NCI-H128 (cell line): ENCODE data around the gene SNAPC2.
"Not testable (repeated sequence)": the region's sequence is repeated elsewhere in the genome, so short reads cannot be mapped to it uniquely, and the experiment has no call there.

Experiments used
- DNase-seq: peaks from one replicate; lab custom pipeline; 2025; ENCODE audit not compliant: unreplicated experiment; lab: John Stamatoyannopoulos, UW

The SNAPC2 gene

DNA sequence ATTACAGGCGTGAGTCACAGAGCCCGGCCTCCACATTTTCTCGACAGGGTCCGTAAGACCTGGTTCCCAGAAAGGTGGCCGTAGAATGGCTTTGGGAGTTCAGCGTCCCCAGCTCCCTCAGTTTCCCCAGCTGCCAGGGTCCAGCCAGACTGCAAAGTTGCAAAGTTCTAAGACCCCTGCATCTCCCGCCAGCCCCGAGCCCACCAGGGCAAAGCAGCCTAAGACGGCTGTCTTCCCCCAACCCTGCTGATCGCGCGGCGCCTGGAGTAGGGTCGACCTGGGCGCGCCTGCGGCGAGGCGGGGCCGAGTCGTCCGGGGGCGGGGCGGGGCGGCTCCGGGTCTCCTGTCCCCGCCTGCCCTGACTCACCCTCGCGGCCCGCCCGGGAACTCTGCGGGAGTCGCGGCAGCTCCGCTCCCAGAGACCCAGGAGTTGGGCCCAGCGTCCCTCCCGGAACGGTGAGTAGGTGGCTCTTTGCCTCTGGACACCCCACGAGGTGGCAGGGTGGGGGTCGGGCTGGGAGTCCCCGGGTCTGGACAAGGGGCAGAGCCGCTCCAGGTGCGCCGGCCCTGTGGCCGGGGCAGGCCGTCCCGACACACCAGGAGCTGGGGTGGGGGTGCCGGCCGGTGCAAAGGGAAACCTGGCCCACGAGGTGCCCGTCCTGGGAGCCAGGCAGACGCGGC lies 31.9 kb upstream of the SNAPC2 start, which contains the start of gene LRRC8E:
TSS of gene LRRC8E (plus strand) at position 366 of the 681 bp plus-strand sequence. CDS start 7,094 bp downstream, outside the sequence.
- no peak for DNase-seq

DNA sequence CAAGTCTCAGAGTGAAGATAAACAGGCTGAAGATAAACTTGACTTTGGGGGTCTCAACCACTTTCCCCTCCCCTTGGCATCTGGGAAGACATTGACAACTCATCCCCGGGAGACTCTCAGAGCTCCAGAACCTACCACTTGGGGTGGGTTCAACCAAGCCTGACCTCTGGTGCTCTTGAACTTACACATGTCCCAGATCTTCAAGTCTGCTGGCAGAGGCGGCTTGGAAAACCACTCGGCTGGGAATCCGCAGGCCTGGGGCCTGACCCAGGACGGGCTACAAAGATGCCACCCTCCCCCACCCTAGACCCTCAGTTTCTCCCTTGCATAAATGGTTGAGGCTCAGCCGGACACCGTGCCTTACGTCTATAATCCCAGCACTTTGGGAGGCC lies 31.3 kb upstream of the SNAPC2 start:
- DNase-seq, result no peak

DNA sequence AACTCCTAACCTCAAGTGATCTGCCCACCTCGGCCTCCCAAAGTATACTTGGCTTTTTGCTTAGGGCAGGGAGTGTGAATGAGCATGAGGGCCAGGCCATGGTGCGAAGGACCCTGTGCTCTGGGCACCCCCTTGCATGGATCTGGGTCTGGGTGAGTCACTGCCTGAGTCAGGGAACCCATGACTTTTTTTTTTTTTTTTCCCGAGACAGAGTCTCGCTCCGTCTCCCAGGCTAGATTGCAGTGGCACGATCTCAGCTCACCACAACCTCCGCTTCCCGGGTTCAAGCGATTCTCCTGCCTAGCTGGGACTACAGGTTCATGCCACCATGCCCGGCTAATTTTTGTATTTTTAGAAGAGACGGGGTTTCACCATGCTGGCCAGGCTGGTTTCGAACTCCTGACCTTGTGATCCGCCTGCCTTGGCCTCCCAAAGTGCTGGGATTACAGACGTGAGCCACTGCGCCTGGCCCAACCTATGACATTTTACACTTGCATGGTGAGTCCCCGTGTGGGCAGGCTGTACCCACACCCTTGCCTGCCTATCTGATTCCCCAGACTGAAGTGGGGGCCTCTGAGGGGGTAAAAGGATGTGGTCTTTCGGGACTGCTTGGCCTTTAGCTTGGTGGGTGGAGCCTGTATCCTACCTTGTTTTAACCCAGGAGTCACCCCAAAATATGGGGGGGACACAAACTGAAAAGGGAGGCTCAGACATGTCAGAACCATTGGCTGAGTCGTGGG lies 26.6 kb upstream of the SNAPC2 start:
- DNase-seq, result not testable (repeated sequence)

DNA sequence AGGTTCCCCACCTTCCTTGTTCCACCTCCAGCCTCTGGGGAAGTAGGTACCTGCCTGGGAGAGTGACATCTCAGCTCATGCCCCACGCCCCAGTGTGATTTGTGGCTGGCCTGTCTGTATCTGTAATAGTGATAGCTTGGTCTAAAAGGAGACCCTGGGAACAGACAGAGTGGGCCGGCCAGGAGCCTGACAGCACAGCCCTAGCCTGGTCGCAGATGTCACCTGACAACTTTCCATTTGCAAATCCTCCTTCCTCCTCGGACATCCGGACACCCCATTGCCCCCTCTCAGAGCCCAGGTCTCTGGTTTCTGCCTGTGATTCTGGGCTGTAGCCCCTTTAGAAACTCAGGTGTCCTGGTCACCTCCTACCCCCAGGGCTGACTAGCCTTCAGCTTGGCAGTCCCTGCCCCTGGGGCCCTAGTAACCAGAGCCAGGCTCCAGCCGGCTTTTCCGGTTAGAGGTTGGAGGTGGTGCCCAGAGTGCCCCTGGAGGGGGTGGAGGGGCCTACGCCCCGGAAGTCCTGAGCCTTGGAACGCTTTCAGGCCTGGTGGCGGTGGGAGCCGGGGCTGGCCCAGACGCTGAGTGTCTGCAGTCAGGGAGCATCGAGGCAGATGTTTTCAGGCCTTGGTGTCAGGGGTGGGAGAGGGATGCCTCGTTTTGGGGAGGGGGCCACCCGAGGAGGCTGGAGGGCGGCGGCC lies 25.4 kb upstream of the SNAPC2 start:
- no peak for DNase-seq

DNA sequence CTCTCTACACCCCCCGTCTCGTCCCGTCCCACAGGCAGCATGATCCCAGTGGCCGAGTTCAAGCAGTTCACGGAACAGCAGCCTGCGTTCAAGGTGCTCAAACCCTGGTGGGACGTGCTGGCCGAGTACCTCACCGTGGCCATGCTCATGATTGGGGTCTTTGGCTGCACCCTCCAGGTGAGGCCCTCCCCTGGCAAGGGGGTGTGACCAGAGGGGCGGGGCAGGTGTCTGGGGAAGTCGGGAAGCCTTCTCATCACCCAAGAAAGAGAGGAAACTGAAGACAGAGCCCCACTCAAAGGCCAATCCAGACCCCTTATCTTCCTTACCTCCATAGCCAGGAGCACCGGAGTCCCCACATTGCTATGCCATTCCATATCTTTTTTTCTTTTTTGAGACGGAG lies 24.6 kb upstream of the SNAPC2 start:
- no peak for DNase-seq

DNA sequence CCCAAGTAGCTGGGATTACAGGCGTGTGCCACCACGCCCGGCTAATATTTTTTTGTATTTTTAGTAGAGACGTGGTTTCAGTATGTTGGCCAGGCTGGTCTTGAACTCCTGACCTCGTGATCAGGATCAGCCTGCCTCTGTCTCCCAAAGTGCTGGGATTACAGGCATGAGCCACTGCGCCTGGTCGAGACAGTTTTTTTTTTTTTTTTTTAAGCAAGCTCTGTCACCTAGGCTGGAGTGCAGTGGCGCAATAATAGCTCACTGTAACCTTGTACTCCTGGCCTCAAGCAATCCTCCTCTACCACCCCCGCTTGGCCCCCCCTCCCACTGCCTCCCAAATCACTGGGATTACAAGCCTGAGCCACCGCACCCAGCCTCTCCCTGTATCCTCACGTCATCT lies 22.8 kb upstream of the SNAPC2 start:
- DNase-seq, result no peak

DNA sequence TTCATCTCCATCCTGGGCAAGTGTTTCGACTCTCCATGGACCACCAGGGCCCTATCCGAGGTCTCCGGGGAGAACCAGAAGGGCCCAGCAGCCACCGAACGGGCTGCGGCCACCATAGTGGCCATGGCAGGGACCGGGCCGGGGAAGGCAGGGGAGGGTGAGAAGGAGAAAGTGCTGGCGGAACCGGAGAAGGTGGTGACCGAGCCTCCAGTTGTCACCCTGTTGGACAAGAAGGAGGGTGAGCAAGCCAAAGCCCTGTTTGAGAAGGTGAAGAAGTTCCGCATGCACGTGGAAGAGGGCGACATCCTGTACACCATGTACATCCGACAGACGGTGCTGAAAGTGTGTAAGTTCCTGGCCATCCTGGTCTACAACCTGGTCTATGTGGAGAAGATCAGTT lies 21.2 kb upstream of the SNAPC2 start:
- no peak for DNase-seq

DNA sequence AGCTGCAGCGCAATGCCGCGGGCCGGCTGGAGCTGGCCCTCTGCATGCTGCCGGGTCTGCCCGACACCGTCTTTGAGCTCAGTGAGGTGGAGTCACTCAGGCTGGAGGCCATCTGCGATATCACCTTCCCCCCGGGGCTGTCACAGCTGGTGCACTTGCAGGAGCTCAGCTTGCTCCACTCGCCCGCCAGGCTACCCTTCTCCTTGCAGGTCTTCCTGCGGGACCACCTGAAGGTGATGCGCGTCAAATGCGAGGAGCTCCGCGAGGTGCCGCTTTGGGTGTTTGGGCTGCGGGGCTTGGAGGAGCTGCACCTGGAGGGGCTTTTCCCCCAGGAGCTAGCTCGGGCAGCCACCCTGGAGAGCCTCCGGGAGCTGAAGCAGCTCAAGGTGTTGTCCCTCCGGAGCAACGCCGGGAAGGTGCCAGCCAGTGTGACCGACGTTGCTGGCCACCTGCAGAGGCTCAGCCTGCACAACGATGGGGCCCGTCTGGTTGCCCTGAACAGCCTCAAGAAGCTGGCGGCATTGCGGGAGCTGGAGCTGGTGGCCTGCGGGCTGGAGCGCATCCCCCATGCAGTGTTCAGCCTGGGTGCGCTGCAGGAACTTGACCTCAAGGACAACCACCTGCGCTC lies 20.3 kb upstream of the SNAPC2 start:
- no peak for DNase-seq

DNA sequence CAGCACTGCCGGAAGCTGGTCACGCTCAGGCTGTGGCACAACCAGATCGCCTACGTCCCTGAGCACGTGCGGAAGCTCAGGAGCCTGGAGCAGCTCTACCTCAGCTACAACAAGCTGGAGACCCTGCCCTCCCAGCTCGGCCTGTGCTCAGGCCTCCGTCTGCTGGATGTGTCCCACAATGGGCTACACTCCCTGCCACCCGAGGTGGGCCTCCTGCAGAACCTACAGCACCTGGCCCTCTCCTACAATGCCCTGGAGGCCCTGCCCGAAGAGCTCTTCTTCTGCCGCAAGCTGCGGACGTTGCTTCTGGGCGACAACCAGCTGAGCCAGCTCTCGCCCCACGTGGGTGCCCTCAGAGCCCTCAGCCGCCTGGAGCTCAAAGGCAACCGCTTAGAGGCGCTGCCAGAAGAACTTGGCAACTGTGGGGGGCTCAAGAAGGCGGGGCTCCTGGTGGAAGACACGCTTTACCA lies 19.7 kb upstream of the SNAPC2 start:
- no peak for DNase-seq

DNA sequence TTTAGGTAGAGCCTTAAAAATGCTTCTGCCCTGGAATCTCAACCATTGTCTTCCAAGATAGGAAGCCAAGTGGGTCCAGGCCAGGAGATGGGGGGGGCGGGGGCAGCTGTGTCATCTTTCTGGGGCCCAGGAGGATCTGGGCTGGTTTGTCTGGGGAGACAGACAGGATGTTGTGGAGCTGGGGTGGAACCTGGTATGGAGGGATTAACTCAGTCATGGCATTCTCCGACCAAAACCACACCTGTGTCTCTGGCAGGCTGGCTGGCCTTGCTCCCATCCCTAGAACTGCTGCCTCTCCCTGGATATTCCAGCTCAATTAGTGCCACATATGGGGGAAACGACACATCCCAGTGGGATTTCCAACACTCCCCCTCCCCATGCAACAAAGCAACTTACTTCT lies 19.2 kb upstream of the SNAPC2 start:
- no peak for DNase-seq

DNA sequence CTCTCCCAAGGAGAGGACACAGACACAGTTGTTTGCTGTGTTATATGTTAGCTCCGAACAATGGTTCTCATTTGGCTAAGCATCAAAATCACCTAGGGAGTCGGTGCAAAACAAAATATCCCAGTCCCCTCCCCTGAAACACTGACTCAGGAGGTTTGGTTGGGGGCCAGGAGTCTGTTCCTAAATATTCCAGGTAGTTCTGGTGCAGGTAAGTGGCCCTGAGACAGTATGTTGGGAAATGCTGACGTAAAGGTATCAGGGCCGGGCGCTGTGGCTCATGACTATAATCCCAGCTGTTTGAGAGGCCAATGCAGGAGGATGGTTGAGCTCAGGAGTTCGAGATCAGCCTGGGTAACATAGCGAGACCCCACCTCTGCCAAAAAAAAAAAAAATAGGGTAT lies 18.8 kb upstream of the SNAPC2 start:
- DNase-seq, result no peak

DNA sequence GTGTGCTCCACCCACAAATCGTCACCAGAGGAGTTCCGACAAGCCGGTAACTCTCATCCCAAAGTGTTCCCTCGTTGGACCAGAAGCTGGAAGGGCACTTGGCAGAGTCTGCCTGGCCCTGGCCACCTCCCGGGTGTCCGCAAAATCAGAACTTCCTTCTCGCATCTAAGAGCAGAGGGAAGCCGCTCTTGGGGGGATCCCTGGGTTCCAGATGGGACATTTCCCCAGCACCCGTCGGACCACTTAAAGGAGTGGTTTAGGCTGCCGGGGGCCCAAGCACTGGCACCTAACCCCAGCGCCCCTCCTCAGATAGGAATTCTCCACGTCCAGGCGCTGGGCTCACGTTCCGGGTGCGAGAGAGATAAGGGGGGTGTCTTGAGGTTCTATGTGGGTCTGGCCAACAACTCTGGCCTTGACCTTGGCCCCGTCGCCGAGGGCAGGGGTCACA lies 17.3 kb upstream of the SNAPC2 start:
- no peak for DNase-seq

DNA sequence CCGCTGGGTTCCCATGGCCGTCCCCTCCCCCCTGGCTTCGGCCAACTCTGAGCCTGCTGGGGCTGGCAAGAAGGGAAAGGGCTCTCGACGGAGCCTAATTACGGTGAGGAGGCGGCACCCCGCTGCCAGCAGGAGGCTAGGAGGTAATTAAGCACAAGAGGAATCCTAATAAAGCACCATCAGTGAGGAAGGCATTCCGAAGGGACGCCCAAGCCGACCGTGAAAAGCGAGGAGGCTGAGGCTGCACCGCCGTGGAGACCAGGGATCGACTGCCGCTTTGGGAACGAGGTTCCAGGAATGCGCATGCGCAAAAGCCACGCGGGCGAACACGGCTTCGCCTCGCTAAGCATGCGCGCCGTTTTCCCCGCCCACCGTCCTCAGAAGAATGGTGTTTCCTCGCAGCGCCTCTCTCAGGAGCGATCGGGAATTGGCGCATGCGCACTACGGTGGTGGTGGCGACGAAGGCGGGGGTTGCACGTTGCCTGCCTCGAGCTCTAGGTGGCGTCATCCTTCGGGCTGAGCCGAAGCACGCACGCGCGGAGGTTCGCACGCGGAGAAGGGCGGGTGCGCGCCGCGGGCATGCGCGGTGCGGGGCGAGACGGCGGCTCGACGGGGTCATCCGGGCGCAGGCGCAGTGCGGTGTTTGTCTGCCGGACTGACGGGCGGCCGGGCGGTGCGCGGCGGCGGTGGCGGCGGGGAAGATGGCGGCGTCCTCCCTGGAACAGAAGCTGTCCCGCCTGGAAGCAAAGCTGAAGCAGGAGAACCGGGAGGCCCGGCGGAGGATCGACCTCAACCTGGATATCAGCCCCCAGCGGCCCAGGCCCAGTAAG lies 16.7 kb upstream of the SNAPC2 start, which contains the start of gene MAP2K7:
TSS of gene MAP2K7 (plus strand) at position 634 of the 830 bp plus-strand sequence. CDS start at position 702, 68 bp downstream.
- DNase-seq, result peak; percentile 100

DNA sequence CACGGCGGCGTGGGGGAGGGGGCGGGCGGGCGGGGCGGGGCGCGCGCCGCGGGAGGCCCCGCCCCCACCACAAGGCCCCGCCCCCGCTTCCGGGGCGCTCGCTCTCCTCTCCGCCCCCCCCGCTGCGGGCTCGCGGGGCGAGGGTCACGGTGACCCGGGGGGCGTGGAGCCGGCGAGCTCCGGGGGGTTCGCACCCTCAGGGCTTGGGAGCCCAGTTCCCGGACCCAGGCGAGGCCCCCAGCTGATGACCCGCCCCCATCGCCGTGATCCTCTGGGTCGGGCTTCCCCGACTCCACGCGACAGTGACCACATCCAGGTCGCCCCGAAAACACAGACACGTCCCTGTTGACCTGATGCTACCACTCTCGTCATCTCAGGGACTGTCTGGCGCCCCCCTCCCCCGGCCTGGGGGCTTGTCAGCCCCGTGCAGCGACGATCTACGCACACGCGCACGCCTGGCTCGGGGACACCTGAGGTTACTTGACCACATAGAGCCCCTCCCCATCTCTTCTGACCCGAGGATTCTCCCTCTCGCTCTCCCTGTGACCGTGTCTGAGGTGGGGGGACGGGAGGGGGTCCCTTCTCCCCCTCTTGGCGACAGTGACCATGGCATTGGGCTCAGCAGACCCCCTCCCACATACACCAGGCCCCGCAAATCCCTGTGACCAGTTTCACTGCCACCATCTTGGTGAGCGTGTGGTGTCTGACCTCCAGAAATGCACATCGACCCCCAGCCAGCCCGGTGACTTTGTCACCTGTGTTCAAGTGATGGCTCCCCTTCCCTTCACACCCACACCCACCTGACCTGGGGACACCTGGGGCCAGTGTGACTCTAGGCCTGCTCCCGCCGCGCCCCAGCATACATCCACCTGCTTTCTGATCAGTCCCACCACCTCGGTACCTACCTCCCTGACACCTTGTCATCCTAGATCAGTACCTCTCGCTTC lies 15.8 kb upstream of the SNAPC2 start:
- DNase-seq, result no peak

DNA sequence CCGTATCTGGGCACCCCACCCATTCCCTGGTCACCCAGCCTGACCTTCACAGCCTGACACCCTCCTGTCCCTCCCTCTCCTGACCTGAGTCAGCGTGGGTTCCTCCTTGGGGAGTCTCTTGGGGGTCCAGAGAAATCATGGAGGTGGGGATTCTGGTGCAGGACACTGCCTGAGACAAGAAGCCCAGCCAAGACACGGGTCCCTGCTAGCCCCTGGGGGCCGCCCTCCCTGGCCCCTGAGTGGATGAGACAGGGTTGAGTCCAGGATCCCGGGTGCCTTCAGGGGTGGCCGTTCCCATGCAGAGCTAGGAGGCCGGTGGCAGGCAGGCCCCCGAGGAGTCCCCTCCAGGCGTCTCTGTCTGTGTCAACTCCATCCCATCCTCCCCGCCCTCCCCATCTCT lies 14.9 kb upstream of the SNAPC2 start:
- no peak for DNase-seq

DNA sequence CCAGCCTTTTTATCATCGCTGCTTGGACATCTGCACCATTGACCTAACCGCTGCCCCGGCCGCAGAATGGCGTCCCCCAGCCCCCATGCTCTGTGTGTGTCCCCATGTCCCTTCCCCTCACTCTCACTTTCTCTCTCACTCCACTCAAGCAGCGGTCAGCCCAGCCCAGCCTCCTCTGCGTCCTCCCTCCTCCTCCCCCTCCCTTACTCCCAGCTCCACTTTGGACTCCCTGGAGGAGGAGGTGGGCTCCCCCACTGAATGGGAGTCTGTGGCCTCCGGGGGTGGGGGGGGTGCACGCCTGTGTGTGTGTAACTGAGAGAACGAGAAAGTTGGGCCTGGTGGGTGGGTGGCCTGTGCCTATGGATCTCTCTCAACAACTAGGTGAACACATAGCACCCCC lies 14.3 kb upstream of the SNAPC2 start:
- DNase-seq, result no peak

DNA sequence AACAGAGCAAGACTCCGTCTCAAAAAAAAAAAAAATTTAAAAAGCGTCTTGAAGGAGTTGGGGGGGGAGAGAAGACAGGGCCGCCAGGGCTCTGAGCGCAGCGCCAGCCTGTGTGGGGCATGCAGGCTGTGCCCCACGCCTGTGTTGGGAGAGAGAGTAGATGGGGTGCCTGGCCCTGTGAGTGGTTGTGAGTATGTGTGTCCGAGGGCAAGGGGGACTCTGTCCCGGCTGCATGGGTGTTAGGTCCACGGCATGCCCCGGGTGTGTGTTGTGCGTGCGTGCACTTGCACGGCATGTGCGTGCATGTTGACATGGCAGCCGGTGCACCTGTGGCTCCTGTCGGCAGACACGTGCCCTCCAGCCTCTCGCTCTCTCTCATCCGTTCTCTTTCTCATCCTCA lies 13.0 kb upstream of the SNAPC2 start:
- DNase-seq, result no peak

DNA sequence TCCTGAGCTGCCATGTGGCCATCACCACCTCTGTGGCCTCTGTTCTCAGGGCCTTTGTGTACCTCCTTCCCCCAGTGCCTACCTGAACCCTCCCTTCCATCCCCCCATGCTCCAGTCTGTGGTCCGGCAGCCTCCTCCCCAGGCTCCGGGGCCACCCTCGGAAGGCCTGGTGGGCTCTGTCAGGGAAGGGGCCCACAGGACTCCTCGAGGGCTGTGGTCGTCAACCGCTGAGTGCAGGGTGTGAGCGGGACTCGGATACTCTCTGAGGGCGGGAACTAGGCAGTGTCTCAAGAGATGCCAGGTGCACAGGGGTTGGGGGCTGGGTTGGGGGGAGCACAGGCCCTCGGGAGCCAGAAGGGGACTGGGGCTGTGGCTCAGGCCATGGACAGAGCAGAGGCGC lies 12.6 kb upstream of the SNAPC2 start:
- no peak for DNase-seq

DNA sequence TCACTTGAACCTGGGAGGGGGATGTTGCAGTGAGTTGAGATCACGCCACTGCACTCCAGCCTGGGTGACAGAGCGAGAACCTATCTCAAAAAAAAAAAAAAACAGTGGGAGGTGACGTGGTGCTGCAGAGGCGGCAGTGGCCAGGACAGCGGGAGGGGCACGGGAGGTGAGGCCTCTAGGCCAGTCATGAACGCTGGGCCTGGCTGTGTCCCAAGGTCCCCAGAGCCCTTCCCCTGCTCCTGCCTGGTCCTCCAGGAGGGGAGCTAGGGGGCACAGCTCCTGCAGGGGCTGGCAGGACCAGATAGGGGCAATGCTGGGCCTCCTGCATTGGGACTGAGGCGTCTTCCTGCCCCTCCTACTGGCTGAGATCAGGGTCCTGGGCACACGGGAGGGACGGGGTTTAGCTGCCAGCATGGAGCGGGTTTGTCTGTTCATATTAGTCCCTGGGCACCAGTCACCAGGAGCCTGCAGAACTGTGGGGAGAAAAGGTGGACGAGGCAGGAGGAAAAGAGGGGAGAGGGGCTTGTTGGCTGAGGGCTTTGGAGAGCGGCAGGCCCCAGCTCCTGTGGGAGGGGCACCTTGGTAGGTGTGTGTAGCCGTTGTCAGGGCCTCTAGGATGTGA lies 11.9 kb upstream of the SNAPC2 start:
- no peak for DNase-seq
